Panc1 (cell line): ENCODE results near the gene GNAS-AS1. TPM values are rescaled to one million over a fixed set of nuclear protein-coding genes. Genes with fewer than 3 reads are reported as not detected.

ENCODE experiments used
- ATAC-seq: fragments of 200-7000 bp; cut with Tn5 transposase; 2 replicates; pipeline ENCODE4 v1.9.1; 2020; ENCODE audit warnings: mild to moderate bottlenecking, moderate library complexity
- BruUV-seq: library from RNA; stranded (reverse); fragments of 400-500 nt; replicated peaks from 2 replicates; lab custom pipeline; 2021; lab: Mats Ljungman, UMichigan
- CTCF ChIA-PET: fragments of 300-600 bp; sonication (Branson Sonifier 250); formaldehyde crosslinking; loops from one replicate; lab custom pipeline; 2022; ENCODE audit warnings: antibody characterized with exemption; lab: Charles Lee
- POLR2A ChIA-PET: fragments of 300-600 bp; sonication (Branson Sonifier 250); formaldehyde crosslinking; loops from one replicate; lab custom pipeline; 2022; ENCODE audit warnings: antibody characterized with exemption; lab: Charles Lee
- DNase-seq: peaks from one replicate; pipeline ENCODE4 v3.0.0-alpha.2; 2010; ENCODE audit warnings: low read depth, low spot score
- H3K27ac ChIP-seq: 2 replicates; pipeline ENCODE4 v1.5.1; 2011; ENCODE audit warnings: mild to moderate bottlenecking, low read length, inconsistent platforms
- H3K27me3 ChIP-seq: fragments of 200-500 bp; sonication (Bioruptor generic); 2 replicates; pipeline ENCODE4 v1.6.0; 2014; ENCODE audit warnings: low read length, inconsistent platforms; ENCODE audit not compliant: control insufficient read depth, insufficient read depth
- H3K36me3 ChIP-seq: fragments of 200-500 bp; sonication (Bioruptor generic); 2 replicates; pipeline ENCODE4 v1.5.1; 2014; ENCODE audit warnings: inconsistent platforms, mild to moderate bottlenecking, low read length, moderate library complexity; ENCODE audit not compliant: control insufficient read depth, insufficient read depth
- H3K4me1 ChIP-seq: 2 replicates; pipeline ENCODE4 v1.5.1; 2011; ENCODE audit warnings: inconsistent platforms, mild to moderate bottlenecking, low read length, moderate library complexity; ENCODE audit not compliant: control insufficient read depth, insufficient read depth
- H3K4me3 ChIP-seq, 2 experiments: 2 replicates each; pipeline ENCODE4 v1.5.1; 2011 to 2012; ENCODE audit warnings: low read depth in 2 of 2, low read length in 2 of 2, mild to moderate bottlenecking in 2 of 2, inconsistent platforms in 1 of 2, moderate library complexity in 1 of 2
- H3K9me3 ChIP-seq: fragments of 200-500 bp; sonication (Bioruptor generic); 2 replicates; pipeline ENCODE4 v1.5.1; 2014; ENCODE audit warnings: low read depth, mild to moderate bottlenecking, inconsistent platforms, low read length, moderate library complexity; ENCODE audit not compliant: control insufficient read depth, insufficient read depth
- POLR2AphosphoS5 ChIP-seq: IDR thresholded peaks from 2 replicates; pipeline ENCODE4 v1.6.1; 2012; ENCODE audit warnings: mild to moderate bottlenecking, low read depth, low read length, moderate library complexity
- REST ChIP-seq, 2 experiments: IDR thresholded peaks; 2 replicates each; pipeline ENCODE4 v1.6.1; 2011 to 2012; ENCODE audit warnings: low read depth in 2 of 2, control low read depth in 1 of 2, low read length in 1 of 2, mild to moderate bottlenecking in 1 of 2, moderate library complexity in 1 of 2; ENCODE audit not compliant: insufficient read depth in 1 of 2
- SIN3A ChIP-seq: IDR thresholded peaks from 2 replicates; pipeline ENCODE4 v1.6.1; 2012; ENCODE audit warnings: low read depth, mild to moderate bottlenecking, low read length, moderate library complexity, borderline replicate concordance; ENCODE audit not compliant: insufficient read depth
- TCF7L2 ChIP-seq: IDR thresholded peaks from 2 replicates; pipeline ENCODE4 v1.6.1; 2011; ENCODE audit warnings: mild to moderate bottlenecking, low read depth, low read length, inconsistent platforms
- in situ Hi-C: cut with HindIII; loops from 2 replicates; pipeline ENCODE4 v1.10.0; 2016; ENCODE audit warnings: low sequenced_read_pairs, low pct_unique_long_range_greater_than_20kb
- intact Hi-C: fragments of 100-400 bp; cut with micrococcal nuclease; formaldehyde crosslinking; loops from one replicate; pipeline ENCODE4 v1.10.0; 2022; ENCODE audit not compliant: unreplicated experiment
- total RNA-seq: library from RNA; stranded (reverse); gene quantifications from one replicate; pipeline ENCODE4 v1.2.1, GENCODE V29; 2021; ENCODE audit not compliant: unreplicated experiment
- TF ChIP-seq, protein P1 (sequence below): fragments of 450-650 bp; IDR thresholded peaks from 2 replicates; pipeline ENCODE4 v1.5.1; 2017; ENCODE audit warnings: mild to moderate bottlenecking

GNAS-AS1 gene
- total RNA-seq, 1 experiment from 2014 or later: not detected

GRCh38 chr20:58777657-58778056 is 73.0 kb downstream of the GNAS-AS1 start:
- DNase-seq: no peak
- Histone ChIP-seq H3K9me3 (no peaks in the 10 kb centered on the region), H3K27me3 (peaks cover 28% of the 10 kb centered on the region), H3K4me3 (no peak overlapping the region), H3K36me3 (no peaks in the 10 kb centered on the region), H3K4me1 (no peaks in the 10 kb centered on the region), H3K27ac (no peak overlapping the region)
- TF ChIP-seq SIN3A (no peak), TCF7L2 (no peak), REST (IDR thresholded peaks at IDR 0.05; ENCODE audit: insufficient read depth in 1 of 2, low read depth in 2 of 2, low read length in 1 of 2) (no peak), POLR2AphosphoS5 (no peak)
- TF ChIP-seq, protein P1, sequence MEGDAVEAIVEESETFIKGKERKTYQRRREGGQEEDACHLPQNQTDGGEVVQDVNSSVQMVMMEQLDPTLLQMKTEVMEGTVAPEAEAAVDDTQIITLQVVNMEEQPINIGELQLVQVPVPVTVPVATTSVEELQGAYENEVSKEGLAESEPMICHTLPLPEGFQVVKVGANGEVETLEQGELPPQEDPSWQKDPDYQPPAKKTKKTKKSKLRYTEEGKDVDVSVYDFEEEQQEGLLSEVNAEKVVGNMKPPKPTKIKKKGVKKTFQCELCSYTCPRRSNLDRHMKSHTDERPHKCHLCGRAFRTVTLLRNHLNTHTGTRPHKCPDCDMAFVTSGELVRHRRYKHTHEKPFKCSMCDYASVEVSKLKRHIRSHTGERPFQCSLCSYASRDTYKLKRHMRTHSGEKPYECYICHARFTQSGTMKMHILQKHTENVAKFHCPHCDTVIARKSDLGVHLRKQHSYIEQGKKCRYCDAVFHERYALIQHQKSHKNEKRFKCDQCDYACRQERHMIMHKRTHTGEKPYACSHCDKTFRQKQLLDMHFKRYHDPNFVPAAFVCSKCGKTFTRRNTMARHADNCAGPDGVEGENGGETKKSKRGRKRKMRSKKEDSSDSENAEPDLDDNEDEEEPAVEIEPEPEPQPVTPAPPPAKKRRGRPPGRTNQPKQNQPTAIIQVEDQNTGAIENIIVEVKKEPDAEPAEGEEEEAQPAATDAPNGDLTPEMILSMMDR: no peak
- in situ Hi-C loops (no loop called here), intact Hi-C loops (no loop called here)
- POLR2A ChIA-PET: no interaction called here
- CTCF ChIA-PET: no interaction called here
- no TSS peak for BruUV-seq
- no peak; the same call in 1 of the 2 replicates for ATAC-seq

GRCh38 chr20:58776109-58776508 is 74.6 kb downstream of the GNAS-AS1 start:
- intact Hi-C loops (no loop called here), in situ Hi-C loops (no loop called here)
- ATAC-seq (no peak), DNase-seq (no peak)
- TF ChIP-seq POLR2AphosphoS5 (no peak), REST (IDR thresholded peaks at IDR 0.05; ENCODE audit: insufficient read depth in 1 of 2, low read depth in 2 of 2, low read length in 1 of 2) (no peak)
- TF ChIP-seq, protein P1: no peak
- peaks cover 25% of the 10 kb centered on the region for H3K27me3 ChIP-seq
- H3K36me3 ChIP-seq: no peaks in the 10 kb centered on the region
- no TSS peak for BruUV-seq
- ChIA-PET CTCF (no interaction called here), POLR2A (no interaction called here)
- H3K9me3 ChIP-seq: no peaks in the 10 kb centered on the region
- H3K4me3 ChIP-seq: no peak overlapping the region
- H3K27ac ChIP-seq: no peak overlapping the region
- no peaks in the 10 kb centered on the region for H3K4me1 ChIP-seq
